GM21529 (cell line): ENCODE data around the gene CTNS.
A peak's percentile ranks its signal among the peaks of the same experiment; 100 is the strongest.

ENCODE experiments used
- ATAC-seq: cut with Tn5 transposase; IDR thresholded peaks from one replicate; pipeline ENCODE4 v1.9.1; 2021; ENCODE audit not compliant: unreplicated experiment

The CTNS gene

DNA sequence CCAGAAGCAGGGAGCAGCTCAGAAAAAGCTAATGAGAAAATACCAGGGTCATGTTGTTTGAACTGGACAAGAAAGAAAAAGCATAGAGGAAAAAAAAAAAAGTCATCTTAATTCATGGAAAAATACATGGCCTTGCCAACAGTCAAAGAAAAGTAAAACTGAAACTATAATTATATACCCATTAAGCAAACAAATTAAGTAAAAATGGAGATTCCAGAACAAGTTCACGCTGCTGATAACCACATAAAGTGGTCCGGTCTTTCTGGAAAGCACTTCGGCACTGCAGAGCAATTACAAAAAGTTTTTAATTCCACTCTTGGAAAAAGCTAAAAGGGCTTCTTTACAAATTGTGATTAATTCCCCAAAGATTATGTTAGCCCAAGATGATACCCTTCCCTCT is 71.8 kb downstream of the CTNS start:
- ATAC-seq, result no peak

DNA sequence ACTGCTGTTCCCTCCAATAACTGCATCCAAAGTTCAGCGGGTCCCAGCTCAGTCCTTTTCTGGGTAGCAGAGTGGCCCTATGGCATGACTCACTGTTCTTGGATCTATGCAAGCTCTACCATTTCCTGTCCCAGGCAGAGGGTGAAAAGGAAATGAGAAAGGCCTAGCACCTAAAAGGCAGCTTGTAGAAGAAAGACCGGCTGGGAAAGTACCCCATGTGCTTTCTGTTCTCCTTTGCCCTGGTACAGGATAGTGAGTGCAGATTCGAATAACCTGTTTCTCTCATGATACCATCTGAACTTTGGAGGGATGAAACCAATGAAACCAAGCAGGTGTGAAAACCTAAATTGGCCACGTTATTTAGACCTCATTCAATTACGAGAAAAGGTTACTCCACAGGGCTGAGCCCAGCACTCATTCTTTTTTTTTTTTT is 74.4 kb downstream of the CTNS start:
- peak; percentile 94 for ATAC-seq
